ENCODE data around the gene SEC16A.

SEC16A gene

GRCh38 chr9:136507221-136507991 is 24.6 kb upstream of the SEC16A start:
- peaks cover 53% of the 10 kb centered on the region for H3K36me3 ChIP-seq (replicated peaks)
- no peak for DNase-seq
- TF ChIP-seq CTCF (IDR thresholded peaks at IDR 0.05; ENCODE audit: low read depth, low read length, missing control alignments) = no peak
- no peaks in the 10 kb centered on the region for H3K27me3 ChIP-seq (replicated peaks)
- no peak overlapping the region for H3K4me3 ChIP-seq (ENCODE audit: low read depth, low read length)
- H3K27ac ChIP-seq = no peak overlapping the region
- in situ Hi-C loops (cut with HindIII; ENCODE audit: low pct_ligation_motif_present, low sequenced_read_pairs) = no loop called here

GRCh38 chr9:136506425-136506824 is 23.6 kb upstream of the SEC16A start:
- no peak overlapping the region for H3K27ac ChIP-seq
- H3K4me3 ChIP-seq (ENCODE audit: low read depth, low read length) = no peak overlapping the region
- in situ Hi-C loops (cut with HindIII; ENCODE audit: low pct_ligation_motif_present, low sequenced_read_pairs) = no loop called here
- H3K36me3 ChIP-seq (replicated peaks) = peaks cover 48% of the 10 kb centered on the region
- no peaks in the 10 kb centered on the region for H3K27me3 ChIP-seq (replicated peaks)
- no peak for DNase-seq
- no peak for TF ChIP-seq CTCF (IDR thresholded peaks at IDR 0.05; ENCODE audit: low read depth, low read length, missing control alignments)

GRCh38 chr9:136505406-136506403 is 22.9 kb upstream of the SEC16A start:
- H3K27ac ChIP-seq = no peak overlapping the region
- no peak overlapping the region for H3K4me3 ChIP-seq (ENCODE audit: low read depth, low read length)
- H3K27me3 ChIP-seq (replicated peaks) = no peaks in the 10 kb centered on the region
- no peak for DNase-seq
- TF ChIP-seq CTCF (IDR thresholded peaks at IDR 0.05; ENCODE audit: low read depth, low read length, missing control alignments) = no peak
- peaks cover 51% of the 10 kb centered on the region for H3K36me3 ChIP-seq (replicated peaks)
- in situ Hi-C loops (cut with HindIII; ENCODE audit: low pct_ligation_motif_present, low sequenced_read_pairs) = no loop called here

GRCh38 chr9:136504512-136505348 is 21.9 kb upstream of the SEC16A start:
- no peak overlapping the region for H3K27ac ChIP-seq

More at GRCh38 chr9:136504512-136505348, 21.9 kb upstream of the SEC16A start:
- no peaks in the 10 kb centered on the region for H3K27me3 ChIP-seq (replicated peaks)
- in situ Hi-C loops (cut with HindIII; ENCODE audit: low pct_ligation_motif_present, low sequenced_read_pairs) = no loop called here
- peaks cover 54% of the 10 kb centered on the region for H3K36me3 ChIP-seq (replicated peaks)
- no peak overlapping the region for H3K4me3 ChIP-seq (ENCODE audit: low read depth, low read length)
- no peak for DNase-seq
- TF ChIP-seq CTCF (IDR thresholded peaks at IDR 0.05; ENCODE audit: low read depth, low read length, missing control alignments) = no peak

All from brain microvascular endothelial cell (primary cell).